ENCODE results near the gene CHST1.

The CHST1 gene

DNA sequence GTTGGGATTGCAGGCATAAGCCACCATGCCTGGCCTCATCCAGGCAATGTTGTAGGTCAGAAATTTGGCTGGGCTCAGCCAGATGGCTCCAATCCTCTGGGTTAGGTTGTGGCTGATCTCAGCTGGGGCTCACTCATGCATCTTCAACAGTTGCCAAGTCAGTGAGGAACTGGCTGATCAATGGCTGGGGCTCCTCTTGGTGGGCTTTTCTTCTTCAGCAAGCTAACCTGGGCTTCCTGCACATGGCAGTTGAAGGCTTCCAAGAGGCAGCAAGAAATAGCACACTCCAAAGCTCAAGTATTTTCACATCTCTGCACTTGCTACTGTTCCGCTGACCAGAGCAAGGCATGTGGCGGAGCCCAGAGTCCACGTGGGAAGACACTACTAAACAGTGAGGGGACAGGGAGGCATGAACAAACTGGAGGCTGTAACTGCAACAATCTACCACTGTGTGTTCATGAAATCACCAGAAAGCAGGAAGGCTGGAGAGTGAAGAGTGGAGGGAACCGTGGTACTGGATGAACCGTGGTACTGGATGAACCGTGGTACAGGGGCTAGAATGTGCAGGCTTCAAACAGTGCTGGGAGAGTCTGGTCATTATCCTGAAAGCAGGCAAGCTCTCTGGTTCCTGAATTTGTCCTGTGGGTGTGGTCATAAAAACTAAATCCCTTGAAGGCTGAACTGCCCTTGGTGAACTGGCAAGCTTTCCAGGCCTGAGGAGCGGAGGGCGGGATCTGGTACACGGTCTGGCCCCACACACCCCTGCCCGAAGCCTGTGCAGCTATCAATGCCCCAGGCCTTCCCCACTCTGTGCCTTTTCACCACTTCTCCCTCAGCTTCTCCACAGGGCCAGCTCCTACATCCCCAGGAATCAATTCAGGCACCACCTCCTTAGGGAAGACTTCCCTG, 20.2 kb downstream of the CHST1 start:
- TF ChIP-seq, protein P1, sequence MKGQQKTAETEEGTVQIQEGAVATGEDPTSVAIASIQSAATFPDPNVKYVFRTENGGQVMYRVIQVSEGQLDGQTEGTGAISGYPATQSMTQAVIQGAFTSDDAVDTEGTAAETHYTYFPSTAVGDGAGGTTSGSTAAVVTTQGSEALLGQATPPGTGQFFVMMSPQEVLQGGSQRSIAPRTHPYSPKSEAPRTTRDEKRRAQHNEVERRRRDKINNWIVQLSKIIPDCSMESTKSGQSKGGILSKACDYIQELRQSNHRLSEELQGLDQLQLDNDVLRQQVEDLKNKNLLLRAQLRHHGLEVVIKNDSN (IDR thresholded peaks at IDR 0.05), result no peak
- no peak for TF ChIP-seq TEAD4 (IDR thresholded peaks at IDR 0.05)
- TF ChIP-seq EGR1 (IDR thresholded peaks at IDR 0.05), result no peak
- TF ChIP-seq, protein P2, sequence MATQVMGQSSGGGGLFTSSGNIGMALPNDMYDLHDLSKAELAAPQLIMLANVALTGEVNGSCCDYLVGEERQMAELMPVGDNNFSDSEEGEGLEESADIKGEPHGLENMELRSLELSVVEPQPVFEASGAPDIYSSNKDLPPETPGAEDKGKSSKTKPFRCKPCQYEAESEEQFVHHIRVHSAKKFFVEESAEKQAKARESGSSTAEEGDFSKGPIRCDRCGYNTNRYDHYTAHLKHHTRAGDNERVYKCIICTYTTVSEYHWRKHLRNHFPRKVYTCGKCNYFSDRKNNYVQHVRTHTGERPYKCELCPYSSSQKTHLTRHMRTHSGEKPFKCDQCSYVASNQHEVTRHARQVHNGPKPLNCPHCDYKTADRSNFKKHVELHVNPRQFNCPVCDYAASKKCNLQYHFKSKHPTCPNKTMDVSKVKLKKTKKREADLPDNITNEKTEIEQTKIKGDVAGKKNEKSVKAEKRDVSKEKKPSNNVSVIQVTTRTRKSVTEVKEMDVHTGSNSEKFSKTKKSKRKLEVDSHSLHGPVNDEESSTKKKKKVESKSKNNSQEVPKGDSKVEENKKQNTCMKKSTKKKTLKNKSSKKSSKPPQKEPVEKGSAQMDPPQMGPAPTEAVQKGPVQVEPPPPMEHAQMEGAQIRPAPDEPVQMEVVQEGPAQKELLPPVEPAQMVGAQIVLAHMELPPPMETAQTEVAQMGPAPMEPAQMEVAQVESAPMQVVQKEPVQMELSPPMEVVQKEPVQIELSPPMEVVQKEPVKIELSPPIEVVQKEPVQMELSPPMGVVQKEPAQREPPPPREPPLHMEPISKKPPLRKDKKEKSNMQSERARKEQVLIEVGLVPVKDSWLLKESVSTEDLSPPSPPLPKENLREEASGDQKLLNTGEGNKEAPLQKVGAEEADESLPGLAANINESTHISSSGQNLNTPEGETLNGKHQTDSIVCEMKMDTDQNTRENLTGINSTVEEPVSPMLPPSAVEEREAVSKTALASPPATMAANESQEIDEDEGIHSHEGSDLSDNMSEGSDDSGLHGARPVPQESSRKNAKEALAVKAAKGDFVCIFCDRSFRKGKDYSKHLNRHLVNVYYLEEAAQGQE (IDR thresholded peaks at IDR 0.05; ENCODE audit: low read depth), result no peak
- no peak for TF ChIP-seq NFIC (IDR thresholded peaks at IDR 0.05)
- no peak for TF ChIP-seq TAF1 (IDR thresholded peaks at IDR 0.05; ENCODE audit: low read depth)
- TF ChIP-seq CREB1 (IDR thresholded peaks at IDR 0.05; ENCODE audit: low read depth), result no peak
- TF ChIP-seq ZBTB7A (IDR thresholded peaks at IDR 0.05; ENCODE audit: low read depth), result no peak
- no peak for TF ChIP-seq TCF12 (IDR thresholded peaks at IDR 0.05; ENCODE audit: low read depth)

- TF ChIP-seq FOXM1 (IDR thresholded peaks at IDR 0.05; ENCODE audit: borderline replicate concordance, low read depth) (no peak), ZBTB7A (IDR thresholded peaks at IDR 0.05; ENCODE audit: low read depth) (no peak), RAD21 (IDR thresholded peaks at IDR 0.05; ENCODE audit: low read depth) (no peak)
Measured at GRCh38 chr11:45643598-45644260, 21.7 kb downstream of the CHST1 start.

DNA sequence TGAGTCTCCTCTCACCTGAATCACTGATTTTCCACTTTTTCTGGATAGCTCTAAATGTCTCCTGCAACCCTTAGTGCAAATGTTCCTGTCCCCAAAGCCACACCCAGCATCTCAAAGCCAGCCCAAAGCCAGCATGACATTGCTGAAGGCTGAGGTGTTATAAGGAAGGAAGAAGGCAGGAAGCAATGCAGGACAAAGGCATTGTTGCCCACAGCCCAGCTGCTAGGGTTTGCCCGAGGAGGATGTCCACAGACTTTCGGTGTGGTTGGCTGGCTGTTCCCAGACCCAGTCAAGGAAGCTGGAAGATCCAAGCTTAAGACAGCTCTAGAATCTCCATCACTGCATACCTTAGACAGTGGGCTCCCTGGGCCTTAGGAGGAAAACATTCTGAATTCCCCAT, 23.5 kb downstream of the CHST1 start:
- no peak for TF ChIP-seq FOXM1 (IDR thresholded peaks at IDR 0.05; ENCODE audit: borderline replicate concordance, low read depth)
- TF ChIP-seq, protein P1 (IDR thresholded peaks at IDR 0.05), result no peak
- no peak for TF ChIP-seq EGR1 (IDR thresholded peaks at IDR 0.05)
- TF ChIP-seq TCF12 (IDR thresholded peaks at IDR 0.05; ENCODE audit: low read depth), result no peak
- no peak for TF ChIP-seq CREB1 (IDR thresholded peaks at IDR 0.05; ENCODE audit: low read depth)
- TF ChIP-seq NFIC (IDR thresholded peaks at IDR 0.05), result no peak
- no peak for TF ChIP-seq YY1 (IDR thresholded peaks at IDR 0.05; ENCODE audit: low read depth)
- TF ChIP-seq, protein P2 (IDR thresholded peaks at IDR 0.05; ENCODE audit: low read depth), result no peak
- no peak for TF ChIP-seq RAD21 (IDR thresholded peaks at IDR 0.05; ENCODE audit: low read depth)

DNA sequence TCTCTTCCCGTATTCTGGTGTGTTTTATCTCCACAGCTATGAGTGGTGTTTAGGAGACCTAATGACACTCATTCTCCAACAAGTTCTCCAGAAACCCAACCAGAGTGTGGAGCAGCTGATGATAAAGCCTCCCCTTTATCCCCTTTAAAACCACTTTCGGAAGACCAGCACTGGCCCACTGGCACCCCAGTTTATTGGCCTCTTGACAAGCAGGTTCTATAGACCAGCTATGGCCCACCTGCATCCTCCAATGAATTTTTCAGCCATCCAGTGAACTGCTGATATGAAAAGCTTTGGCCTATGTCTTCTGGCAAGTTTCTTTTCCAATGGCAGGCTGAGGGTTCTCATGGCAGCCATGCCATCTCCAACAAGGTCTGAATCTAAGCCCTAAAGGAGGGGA, 27.4 kb downstream of the CHST1 start:
- no peak for TF ChIP-seq TEAD4 (IDR thresholded peaks at IDR 0.05)
- TF ChIP-seq, protein P1 (IDR thresholded peaks at IDR 0.05), result no peak
- no peak for TF ChIP-seq NFIC (IDR thresholded peaks at IDR 0.05)

DNA sequence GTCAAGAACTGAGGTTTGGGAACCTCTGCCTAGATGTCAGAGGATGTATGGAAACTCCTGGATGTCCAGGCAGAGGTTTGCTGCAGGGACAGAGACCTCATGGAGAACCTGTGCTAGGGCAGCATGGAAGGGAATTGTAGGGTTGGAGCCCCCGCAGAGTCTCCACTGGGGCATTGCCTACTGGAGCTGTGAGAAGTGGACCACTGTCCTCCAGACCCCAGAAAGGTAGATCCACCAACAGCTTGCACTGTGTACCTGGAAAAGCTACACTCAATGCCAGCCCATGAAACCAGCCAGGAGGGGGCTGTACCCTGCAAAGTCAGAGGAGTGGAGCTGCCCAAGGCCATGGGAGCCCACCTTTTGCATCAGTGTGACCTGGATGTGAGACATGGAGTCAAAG, 29.5 kb downstream of the CHST1 start:
- TF ChIP-seq FOXM1 (IDR thresholded peaks at IDR 0.05; ENCODE audit: borderline replicate concordance, low read depth) (no peak), NFIC (IDR thresholded peaks at IDR 0.05) (no peak), RAD21 (IDR thresholded peaks at IDR 0.05; ENCODE audit: low read depth) (no peak), CREB1 (IDR thresholded peaks at IDR 0.05; ENCODE audit: low read depth) (no peak), YY1 (IDR thresholded peaks at IDR 0.05; ENCODE audit: low read depth) (no peak), TEAD4 (IDR thresholded peaks at IDR 0.05) (no peak), TCF12 (IDR thresholded peaks at IDR 0.05; ENCODE audit: low read depth) (no peak), CEBPB (IDR thresholded peaks at IDR 0.05) (no peak), ZBTB7A (IDR thresholded peaks at IDR 0.05; ENCODE audit: low read depth) (no peak), EGR1 (IDR thresholded peaks at IDR 0.05) (no peak), TAF1 (IDR thresholded peaks at IDR 0.05; ENCODE audit: low read depth) (no peak)
- TF ChIP-seq, protein P2 (IDR thresholded peaks at IDR 0.05; ENCODE audit: low read depth), result no peak
- TF ChIP-seq, protein P3, sequence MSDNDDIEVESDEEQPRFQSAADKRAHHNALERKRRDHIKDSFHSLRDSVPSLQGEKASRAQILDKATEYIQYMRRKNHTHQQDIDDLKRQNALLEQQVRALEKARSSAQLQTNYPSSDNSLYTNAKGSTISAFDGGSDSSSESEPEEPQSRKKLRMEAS (IDR thresholded peaks at IDR 0.05), result no peak
- TF ChIP-seq, protein P1 (IDR thresholded peaks at IDR 0.05), result no peak

Data from Ishikawa (cell line).